ENCODE measurements around the gene TBC1D5.
"Not testable (repeated sequence)": the region's sequence is repeated elsewhere in the genome, so short reads cannot be mapped to it uniquely, and the experiment has no call there.

Gene TBC1D5

DNA sequence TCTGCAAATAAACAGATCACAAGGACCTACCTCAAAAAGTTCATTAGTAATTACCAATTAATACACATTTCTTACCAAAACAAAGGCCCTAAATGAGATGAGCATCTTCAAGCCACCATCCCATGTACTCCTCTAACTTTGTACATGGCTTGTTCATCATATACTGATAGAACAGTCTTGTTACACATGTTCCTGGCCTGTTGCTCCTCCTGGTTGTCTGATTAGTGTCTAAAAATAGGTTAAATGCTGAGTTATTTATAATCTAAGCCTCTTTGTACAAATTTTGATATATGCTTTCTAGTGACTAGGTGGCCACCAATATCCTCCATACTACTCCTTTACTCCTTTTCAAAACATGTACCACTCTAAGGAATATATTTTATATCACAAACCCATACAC lies 25.0 kb downstream of the TBC1D5 start:
- no peak overlapping the region for H3K4me3 ChIP-seq
- H3K36me3 ChIP-seq: peaks cover 22 to 25% (median 22%) of the 10 kb centered on the region in 3 donors
- H3K4me1 ChIP-seq: peaks cover 0 to 14% (median 4%) of the 10 kb centered on the region in 4 donors
- H3K27ac ChIP-seq: no peak overlapping the region
- no peak for DNase-seq
- TF ChIP-seq, protein P1, sequence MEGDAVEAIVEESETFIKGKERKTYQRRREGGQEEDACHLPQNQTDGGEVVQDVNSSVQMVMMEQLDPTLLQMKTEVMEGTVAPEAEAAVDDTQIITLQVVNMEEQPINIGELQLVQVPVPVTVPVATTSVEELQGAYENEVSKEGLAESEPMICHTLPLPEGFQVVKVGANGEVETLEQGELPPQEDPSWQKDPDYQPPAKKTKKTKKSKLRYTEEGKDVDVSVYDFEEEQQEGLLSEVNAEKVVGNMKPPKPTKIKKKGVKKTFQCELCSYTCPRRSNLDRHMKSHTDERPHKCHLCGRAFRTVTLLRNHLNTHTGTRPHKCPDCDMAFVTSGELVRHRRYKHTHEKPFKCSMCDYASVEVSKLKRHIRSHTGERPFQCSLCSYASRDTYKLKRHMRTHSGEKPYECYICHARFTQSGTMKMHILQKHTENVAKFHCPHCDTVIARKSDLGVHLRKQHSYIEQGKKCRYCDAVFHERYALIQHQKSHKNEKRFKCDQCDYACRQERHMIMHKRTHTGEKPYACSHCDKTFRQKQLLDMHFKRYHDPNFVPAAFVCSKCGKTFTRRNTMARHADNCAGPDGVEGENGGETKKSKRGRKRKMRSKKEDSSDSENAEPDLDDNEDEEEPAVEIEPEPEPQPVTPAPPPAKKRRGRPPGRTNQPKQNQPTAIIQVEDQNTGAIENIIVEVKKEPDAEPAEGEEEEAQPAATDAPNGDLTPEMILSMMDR (IDR thresholded peaks at IDR 0.05): no peak
- peaks cover 0 to 14% (median 10%) of the 10 kb centered on the region in 3 donors for H3K9me3 ChIP-seq
- intact Hi-C loops (cut with DNase I; ENCODE audit: low total_unique reads): no loop called here
- no peaks in the 10 kb centered on the region for H3K27me3 ChIP-seq

DNA sequence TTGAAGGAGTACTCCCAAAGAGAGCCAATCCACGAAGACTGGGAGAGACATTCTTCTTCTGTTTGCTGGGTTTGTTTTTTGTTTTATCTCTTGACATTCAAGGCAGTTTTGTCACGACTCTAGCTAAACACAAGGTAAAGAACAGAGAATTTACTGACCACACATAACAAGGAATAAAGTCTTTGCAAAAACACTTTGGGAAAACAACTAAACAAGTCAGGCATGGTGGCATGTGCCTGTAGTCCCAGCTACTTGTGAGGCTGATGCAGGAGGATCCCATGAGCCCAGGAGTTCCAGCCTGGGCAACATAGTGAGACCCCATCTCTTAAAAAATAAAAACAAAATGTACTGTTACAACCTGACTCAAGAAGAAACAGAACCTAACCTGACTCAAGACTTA lies 28.0 kb downstream of the TBC1D5 start:
- no peak for DNase-seq
- Histone ChIP-seq H3K27ac (no peak overlapping the region), H3K36me3 (peaks cover 22 to 25% (median 22%) of the 10 kb centered on the region in 3 donors), H3K4me1 (peaks cover 0 to 14% (median 4%) of the 10 kb centered on the region in 4 donors), H3K4me3 (no peak overlapping the region), H3K9me3 (peaks cover 0 to 14% (median 10%) of the 10 kb centered on the region in 3 donors), H3K27me3 (no peaks in the 10 kb centered on the region)
- intact Hi-C loops (cut with DNase I; ENCODE audit: low total_unique reads): no loop called here
- TF ChIP-seq, protein P1 (IDR thresholded peaks at IDR 0.05): no peak

DNA sequence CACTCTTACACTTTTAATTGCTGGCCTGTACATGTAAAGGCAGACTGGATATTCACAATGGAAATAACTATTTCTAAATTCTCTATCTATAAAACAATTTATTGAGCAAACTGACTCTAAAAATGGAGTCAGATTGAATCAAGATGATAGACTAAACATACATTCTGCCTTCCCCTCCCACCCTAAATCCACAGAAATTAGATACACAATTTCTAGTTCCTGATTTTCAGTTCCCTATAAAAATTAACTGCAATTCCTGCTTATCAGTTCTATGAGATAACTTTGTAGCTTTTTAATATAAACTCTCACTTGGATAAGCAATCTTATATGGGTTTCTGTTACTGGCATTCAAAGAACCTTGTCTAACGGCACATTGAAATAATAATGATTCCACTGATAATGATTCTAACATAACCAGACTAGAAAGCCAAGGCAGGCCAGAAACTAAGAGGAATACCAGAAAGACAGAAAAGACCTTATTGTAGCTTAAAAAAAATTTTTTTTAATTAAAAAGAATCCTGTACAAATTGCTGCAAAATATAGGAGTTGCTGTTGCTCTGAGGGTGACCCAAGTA lies 33.1 kb downstream of the TBC1D5 start:
- Histone ChIP-seq H3K27ac (no peak overlapping the region), H3K4me1 (no peaks in the 10 kb centered on the region), H3K4me3 (no peak overlapping the region), H3K9me3 (peaks cover 0 to 5% (median 5%) of the 10 kb centered on the region in 3 donors), H3K27me3 (no peaks in the 10 kb centered on the region), H3K36me3 (peaks cover 6 to 8% (median 6%) of the 10 kb centered on the region in 3 donors)
- DNase-seq: no peak
- intact Hi-C loops (cut with DNase I; ENCODE audit: low total_unique reads): no loop called here
- TF ChIP-seq, protein P1 (IDR thresholded peaks at IDR 0.05): no peak

- intact Hi-C loops (cut with DNase I; ENCODE audit: low total_unique reads): no loop called here
- H3K9me3 ChIP-seq: no peaks in the 10 kb centered on the region
- H3K27ac ChIP-seq: no peak overlapping the region
- no peak overlapping the region for H3K4me3 ChIP-seq
- H3K4me1 ChIP-seq: no peaks in the 10 kb centered on the region
- H3K36me3 ChIP-seq: no peaks in the 10 kb centered on the region
- DNase-seq: no peak
- H3K27me3 ChIP-seq: no peaks in the 10 kb centered on the region
- TF ChIP-seq, protein P1 (IDR thresholded peaks at IDR 0.05): no peak
Observed at GRCh38 chr3:17707813-17708543, 34.5 kb downstream of the TBC1D5 start.

DNA sequence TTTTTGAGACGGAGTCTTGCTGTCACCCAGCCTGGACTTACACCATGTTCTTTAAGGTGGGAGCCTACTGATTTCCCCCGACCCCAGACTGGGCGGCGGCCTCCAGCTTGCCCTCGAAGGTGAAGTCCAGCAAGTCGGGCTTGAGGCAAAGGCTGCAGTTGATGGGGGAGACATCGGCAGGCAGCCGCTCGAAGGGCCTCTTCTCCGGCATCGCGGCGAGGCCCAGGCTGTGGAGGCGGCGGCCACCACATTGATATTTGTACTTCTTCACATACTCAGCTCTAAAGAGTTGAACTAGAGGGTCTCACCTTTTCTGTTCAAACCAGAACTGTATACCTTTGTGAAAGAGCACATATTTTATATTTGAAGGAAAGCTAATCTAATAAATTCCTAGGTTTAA lies 36.4 kb downstream of the TBC1D5 start:
- intact Hi-C loops (cut with DNase I; ENCODE audit: low total_unique reads): not testable (repeated sequence)

DNA sequence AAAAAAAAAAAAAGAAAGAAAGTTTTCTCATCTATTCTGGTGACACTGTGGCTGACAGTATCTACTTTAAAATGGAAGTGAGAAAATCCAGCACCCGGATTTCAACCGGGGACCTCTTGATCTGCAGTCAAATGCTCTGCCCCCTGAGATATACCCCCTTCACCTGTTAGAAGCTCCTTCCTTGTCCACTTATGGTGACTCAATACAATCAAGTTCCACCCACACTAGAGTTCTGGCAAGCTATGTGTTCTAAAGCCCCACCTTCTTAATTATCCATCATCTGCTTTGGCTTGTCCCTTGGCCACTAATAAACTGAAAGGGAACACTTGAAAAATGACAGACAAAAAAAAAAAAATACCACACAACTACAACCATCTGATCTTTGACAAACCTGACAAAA lies 42.6 kb downstream of the TBC1D5 start:
- intact Hi-C loops (cut with DNase I; ENCODE audit: low total_unique reads); H3K4me3 ChIP-seq; H3K27ac ChIP-seq; H3K36me3 ChIP-seq; DNase-seq; H3K9me3 ChIP-seq; H3K4me1 ChIP-seq; H3K27me3 ChIP-seq: not testable (repeated sequence)

More for the DNA sequence above, 36.4 kb downstream of the TBC1D5 start:
- DNase-seq, H3K4me3 ChIP-seq, H3K27me3 ChIP-seq, H3K36me3 ChIP-seq, H3K9me3 ChIP-seq, H3K4me1 ChIP-seq, H3K27ac ChIP-seq: not testable (repeated sequence)

- H3K4me1 ChIP-seq; DNase-seq; H3K4me3 ChIP-seq; H3K36me3 ChIP-seq; H3K9me3 ChIP-seq; intact Hi-C loops (cut with DNase I; ENCODE audit: low total_unique reads); H3K27ac ChIP-seq; H3K27me3 ChIP-seq: not testable (repeated sequence)
Observed at GRCh38 chr3:17695665-17696064, 46.8 kb downstream of the TBC1D5 start.

DNA sequence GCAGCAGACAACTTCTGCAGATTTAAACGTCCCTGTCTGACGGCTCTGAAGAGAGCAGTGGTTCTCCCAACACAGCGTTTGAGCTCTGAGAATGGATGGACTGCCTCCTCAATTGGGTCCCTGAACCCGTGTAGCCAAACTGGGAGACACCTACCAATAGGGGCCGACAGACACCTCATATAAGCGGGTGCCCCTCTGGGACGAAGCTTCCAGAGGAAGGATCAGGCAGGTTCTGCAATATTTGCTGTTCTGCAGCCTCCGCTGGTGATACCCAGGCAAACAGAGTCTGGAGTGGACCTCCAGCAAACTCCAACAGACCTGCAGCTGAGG lies 48.8 kb downstream of the TBC1D5 start:
- H3K4me1 ChIP-seq; intact Hi-C loops (cut with DNase I; ENCODE audit: low total_unique reads); H3K27ac ChIP-seq: not testable (repeated sequence)

GRCh38 chr3:17692846-17693669 lies 49.4 kb downstream of the TBC1D5 start:
- H3K27me3 ChIP-seq; H3K4me1 ChIP-seq; H3K4me3 ChIP-seq; H3K27ac ChIP-seq; intact Hi-C loops (cut with DNase I; ENCODE audit: low total_unique reads); H3K36me3 ChIP-seq; DNase-seq; H3K9me3 ChIP-seq: not testable (repeated sequence)

More for the DNA sequence above, 48.8 kb downstream of the TBC1D5 start:
- not testable (repeated sequence) for H3K4me3 ChIP-seq, DNase-seq, H3K27me3 ChIP-seq, H3K9me3 ChIP-seq, H3K36me3 ChIP-seq
